GM18870 (cell line): Measurements from ENCODE around the gene RAC2.
A peak's percentile ranks its signal among the peaks of the same experiment; 100 is the strongest.
"Not testable (repeated sequence)": the region's sequence is repeated elsewhere in the genome, so short reads cannot be mapped to it uniquely, and the experiment has no call there.

ENCODE experiments used
- ATAC-seq: cut with Tn5 transposase; IDR thresholded peaks from one replicate; pipeline ENCODE4 v1.9.1; 2021; ENCODE audit warnings: moderate library complexity; ENCODE audit not compliant: unreplicated experiment

RAC2 gene

GRCh38 chr22:37256075-37256726, 12.1 kb upstream of the RAC2 start:
- ATAC-seq: no peak

DNA sequence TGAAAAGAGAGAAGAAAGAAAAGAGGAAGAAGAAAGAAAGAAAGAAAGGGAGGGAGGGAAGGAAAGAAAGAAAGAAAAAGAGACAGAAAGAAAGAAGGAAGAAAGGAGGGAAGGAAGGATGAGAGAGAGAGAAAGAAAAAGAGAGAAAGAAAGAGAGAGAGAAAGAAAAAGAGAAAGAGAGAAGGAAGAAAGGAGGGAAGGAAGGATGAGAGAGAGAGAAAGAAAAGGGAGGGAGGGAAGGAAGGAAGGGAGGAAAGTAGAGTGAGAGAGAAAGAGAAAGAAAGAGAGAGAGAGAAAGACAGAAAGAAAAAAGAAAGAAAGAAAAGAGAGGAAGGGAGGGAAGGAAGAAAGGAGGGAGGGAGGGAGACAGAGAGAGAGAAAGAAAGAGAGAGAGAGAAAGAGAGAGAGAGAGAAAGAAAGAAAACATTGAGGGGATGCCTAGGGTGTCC, 11.5 kb upstream of the RAC2 start:
- ATAC-seq: no peak

GRCh38 chr22:37254867-37255233, 10.8 kb upstream of the RAC2 start:
- no peak for ATAC-seq

DNA sequence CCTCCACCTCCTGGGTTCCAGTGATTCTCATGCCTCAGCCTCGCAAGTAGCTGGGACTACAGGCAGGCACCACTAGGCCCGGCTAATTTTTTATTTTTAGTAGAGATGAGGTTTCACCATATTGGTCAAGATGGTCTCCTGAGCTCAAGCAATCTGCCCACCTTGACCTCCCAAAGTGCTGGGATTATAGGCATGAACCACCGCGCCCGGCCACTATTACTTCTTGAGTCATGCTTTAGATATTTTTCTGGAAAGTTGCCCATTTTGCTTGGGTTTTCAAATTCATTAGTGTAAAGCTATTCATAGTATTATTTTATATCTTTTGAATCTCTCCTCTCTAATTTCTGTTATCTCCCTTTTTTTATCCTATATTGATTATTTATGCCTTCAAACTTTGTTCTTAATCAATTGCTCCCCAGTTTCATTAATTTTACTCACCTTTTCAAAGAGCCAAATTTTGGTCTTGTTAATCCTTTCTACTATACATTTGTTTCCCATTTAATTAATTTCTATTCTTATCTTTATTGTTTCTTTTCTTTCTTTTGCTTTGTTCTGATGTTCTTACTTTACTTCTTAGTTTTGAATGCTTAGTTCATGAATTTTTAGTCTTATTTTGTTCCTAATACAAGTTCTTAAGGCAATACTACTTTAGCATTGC, 10.3 kb upstream of the RAC2 start:
- no peak for ATAC-seq

- no peak for ATAC-seq
Measured at GRCh38 chr22:37253126-37253660, 9.1 kb upstream of the RAC2 start.

GRCh38 chr22:37251836-37252235, 7.8 kb upstream of the RAC2 start:
- not testable (repeated sequence) for ATAC-seq

DNA sequence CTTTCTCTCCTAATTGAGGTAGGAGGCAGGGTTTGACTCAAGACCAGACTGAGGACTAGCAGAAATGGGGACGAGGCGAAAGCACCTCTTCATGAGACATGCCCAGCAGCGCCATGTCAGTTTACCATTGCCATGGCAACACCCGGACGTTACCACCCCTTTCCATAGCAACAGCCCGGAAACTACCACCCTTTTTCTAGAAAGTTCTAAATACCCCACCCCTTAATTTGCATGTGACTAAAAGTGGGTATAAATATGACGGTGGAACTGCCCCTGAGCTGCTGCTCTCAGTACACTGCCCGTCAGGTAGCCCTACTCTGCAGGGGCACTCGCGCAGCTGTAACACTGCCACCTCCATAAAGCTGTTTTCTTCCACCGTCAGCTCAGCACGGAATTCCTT, 5.9 kb upstream of the RAC2 start:
- no peak for ATAC-seq

- no peak for ATAC-seq
Measured at GRCh38 chr22:37248251-37248650, 4.2 kb upstream of the RAC2 start.

- ATAC-seq: no peak
Measured at GRCh38 chr22:37245740-37246139, 1.7 kb upstream of the RAC2 start.

DNA sequence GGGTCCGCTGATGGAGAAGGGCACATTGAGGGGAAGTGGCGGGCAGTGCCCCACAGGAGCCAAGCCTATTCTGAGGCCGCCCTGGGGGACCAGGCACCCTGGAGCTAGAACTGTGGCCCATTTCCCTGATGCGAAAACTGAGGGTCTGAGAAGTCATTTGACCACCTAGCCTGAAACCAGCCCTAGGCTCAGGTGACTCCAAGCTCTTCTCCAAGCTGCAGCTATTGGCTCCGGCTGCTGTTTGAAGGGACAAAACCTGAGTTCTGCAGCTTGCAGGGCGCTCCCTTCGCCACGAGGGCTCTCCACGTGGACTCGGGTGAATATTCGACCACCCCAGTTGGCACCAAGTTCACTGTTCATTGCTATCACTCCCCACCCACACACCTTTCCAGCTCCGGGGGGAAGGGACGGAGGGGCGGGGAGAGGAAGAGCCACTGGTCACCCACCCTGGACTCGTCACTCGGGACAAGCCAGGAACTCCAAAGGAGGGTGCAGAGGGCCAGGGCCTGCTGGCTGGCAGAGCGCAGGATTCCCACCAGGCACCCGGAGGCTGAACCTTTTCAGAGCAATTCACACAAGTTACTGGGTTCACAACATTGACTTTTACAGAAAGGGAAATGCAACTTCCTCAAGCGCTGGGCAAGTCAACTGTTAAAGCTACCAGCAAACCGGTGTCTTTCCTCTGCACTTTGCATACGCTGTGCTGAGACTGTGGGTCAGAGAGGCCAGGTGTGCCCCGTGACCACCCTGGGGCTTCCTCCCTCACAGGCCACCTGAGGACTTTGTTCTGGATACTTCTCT, 1.1 kb upstream of the RAC2 start:
- no peak for ATAC-seq

GRCh38 chr22:37243402-37244113, 511 bp downstream of the RAC2 start:
- no peak for ATAC-seq

DNA sequence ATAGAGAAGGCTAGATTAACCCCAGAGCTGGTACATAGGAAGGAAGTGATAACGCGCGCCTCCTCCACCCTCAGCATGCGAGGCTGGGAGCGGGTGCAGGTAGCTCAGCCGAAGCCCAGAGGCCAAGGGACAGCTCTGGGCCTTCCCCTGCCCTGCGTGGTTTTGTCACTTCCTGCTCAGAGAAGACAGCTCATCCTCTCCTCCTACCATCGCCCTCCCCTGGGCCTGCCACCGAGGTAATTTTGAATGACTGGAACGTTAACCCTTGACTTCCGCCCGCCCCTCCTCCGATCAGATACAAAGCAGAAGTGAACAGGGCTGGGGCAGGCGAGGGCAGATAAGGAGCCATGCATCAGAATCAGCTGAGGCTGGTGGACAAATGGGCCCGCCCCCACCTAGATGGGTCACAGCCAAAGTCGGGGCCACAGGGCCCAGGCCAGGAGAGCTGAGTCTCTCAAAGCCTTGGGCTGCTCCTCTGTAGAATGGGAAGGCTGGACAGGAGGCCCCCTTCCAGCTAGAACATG, 1.6 kb downstream of the RAC2 start:
- ATAC-seq: peak; percentile 49

DNA sequence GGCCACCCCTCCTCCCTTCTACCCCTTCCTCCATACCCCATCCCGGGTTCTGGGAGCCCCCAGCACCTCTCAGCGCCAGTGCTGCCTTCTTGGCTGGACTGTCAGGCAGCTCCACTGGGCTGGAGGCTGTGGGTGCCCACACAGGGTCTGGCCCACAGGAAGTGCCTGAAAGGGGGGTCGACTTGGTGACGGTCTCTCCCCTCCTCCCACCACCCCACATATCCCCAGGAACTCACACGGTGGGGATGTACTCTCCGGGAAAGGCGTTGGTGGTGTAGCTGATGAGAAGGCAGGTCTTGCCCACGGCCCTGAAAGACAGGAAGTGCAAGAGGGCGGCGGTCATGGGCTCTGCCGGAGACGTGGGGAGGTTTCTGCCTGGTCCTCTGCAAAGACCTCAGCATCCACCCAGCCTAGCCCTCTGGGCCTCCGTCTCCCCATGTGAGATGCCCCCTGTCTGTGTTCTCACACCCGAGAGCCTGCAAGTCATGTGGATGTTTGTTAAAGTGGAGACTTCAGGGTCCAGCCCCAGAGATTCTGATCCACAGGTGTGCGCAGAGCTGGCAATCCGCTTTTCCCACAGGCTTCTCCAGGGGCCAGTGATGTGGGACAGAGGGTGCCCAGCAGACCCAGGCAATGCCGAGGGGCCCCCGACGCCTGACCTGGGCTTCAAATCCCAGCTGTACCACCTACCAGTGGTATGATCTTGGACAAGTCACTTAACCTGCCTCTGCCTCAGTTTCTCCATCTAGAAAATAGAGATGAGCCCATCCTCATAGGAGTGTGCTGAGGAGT, 2.5 kb downstream of the RAC2 start:
- ATAC-seq: no peak

- ATAC-seq: no peak
Measured at GRCh38 chr22:37240941-37241320, 3.1 kb downstream of the RAC2 start.

DNA sequence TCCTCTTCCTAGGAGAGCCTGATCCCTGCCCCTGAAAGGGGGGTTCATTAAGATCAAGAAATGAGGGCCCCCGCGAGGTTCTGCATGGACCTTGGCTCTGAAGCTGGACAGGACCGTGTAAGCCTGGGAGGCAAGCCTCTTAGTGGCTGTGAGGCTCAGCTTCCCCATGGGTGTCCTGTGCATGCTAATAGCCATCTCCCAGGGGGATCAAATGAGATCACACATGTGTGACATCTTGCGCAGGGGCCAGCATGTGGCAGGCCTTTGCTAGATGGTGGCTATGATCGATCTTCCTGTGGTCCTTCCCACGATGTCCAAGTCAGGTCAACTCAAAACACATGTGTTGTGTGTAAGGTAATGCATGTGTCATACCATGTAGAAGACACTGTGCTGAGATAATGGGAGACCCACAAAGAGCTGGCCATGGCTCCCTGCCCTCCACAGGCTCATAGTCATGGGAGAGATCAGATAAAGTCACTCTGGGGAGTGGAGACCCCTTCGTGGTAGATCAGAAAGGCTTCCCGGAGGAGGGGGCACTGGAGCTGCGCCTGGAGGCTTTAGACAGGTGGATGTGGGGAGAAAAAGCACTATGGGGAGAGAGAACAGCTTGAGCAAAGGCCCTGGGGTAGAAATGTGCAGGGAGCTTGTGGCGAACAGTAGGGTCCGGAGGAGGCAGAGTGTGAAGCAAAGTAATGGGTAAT, 3.7 kb downstream of the RAC2 start:
- ATAC-seq: no peak

- ATAC-seq: no peak
Measured at GRCh38 chr22:37239336-37240239, 4.5 kb downstream of the RAC2 start.

DNA sequence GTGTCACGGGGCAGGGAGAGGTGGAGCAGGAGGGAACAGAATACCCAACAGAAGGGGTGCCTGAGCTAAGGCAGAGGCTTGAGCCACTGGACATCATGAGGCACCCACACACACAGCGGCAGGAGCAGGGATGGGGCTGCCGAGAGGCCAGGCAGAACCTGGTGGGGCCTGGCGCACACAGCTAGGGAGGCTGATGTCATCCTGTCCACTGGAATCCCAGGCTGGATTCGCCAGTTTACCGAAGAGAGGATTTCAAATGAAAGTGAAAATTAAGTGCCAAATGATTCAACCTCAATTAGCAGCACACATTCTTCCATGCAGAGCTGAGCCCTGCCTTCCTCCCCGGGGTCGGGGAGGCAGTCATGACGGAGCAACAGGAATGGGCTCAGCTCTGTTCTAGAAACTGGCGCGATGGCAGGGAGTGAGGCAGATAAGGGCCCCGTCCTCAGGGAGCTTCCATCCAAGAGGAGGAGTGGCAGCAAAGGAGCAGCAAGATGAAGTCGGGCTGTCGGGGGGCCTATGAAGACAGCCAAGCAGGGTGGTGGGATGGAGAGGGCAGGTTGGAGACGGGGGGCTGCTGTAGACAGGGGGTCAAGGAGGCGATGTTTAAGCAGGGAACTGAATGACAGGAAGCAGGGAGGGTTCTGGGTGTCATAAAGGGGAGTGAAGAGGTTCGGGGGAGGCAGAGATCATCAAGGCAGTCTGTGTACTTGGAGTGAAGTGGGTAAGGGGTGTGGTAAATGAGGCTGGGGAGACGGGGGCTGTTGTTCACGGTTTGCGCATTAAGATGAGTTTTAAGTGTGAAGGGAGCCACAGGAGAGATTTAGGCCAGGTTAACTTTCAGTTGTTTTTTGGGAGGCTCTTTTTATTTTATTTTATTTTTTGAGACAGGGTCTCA, 6.4 kb downstream of the RAC2 start:
- no peak for ATAC-seq
